H1 (cell line): ENCODE measurements around the gene PAQR5. TPM values are rescaled to one million over a fixed set of nuclear protein-coding genes. Genes with fewer than 3 reads are reported as not detected.
A peak's percentile ranks its signal among the peaks of the same experiment; 100 is the strongest.

Experiments used
- CTCF ChIA-PET: fragments of 300-600 bp; sonication (Branson Sonifier 250); formaldehyde crosslinking; loops from one replicate; lab custom pipeline; 2021; ENCODE audit not compliant: partially characterized antibody; lab: Charles Lee
- POLR2A ChIA-PET: fragments of 300-600 bp; sonication (Branson Sonifier 250); formaldehyde crosslinking; loops from one replicate; lab custom pipeline; 2021; ENCODE audit warnings: inconsistent platforms; ENCODE audit not compliant: partially characterized antibody; lab: Charles Lee
- DNase-seq, 2 experiments: peaks; one replicate each; pipeline versions ENCODE4 v3.0.0 to v3.0.0-alpha.2; 2010 to 2022; ENCODE audit warnings: low spot score in 2 of 2, low read depth in 1 of 2, mixed read lengths in 1 of 2
- FAIRE-seq: peaks from 2 replicates; lab custom pipeline; 2011; peaks lifted over from hg19 to GRCh38; lab: Jason Lieb, UNC
- H2AFZ ChIP-seq: 2 replicates; pipeline ENCODE4 v1.8.1; 2012; ENCODE audit warnings: low read length, inconsistent platforms
- H2AK5ac ChIP-seq: 2 replicates; pipeline ENCODE4 v1.6.1; 2013; ENCODE audit warnings: low read depth, low read length
- H2BK120ac ChIP-seq: replicated peaks from 2 replicates; pipeline ENCODE3; 2013; ENCODE audit warnings: low read depth, low read length, inconsistent platforms
- H2BK12ac ChIP-seq: 2 replicates; pipeline ENCODE4 v1.6.1; 2013; ENCODE audit warnings: low read depth, low read length
- H2BK15ac ChIP-seq: 2 replicates; pipeline ENCODE4 v1.6.1; 2013; ENCODE audit warnings: low read length
- H2BK20ac ChIP-seq: 2 replicates; pipeline ENCODE4 v1.6.1; 2013; ENCODE audit warnings: low read length
- H2BK5ac ChIP-seq: 2 replicates; pipeline ENCODE4 v1.6.1; 2013; ENCODE audit warnings: low read depth, low read length
- H3K14ac ChIP-seq: 2 replicates; pipeline ENCODE4 v1.6.1; 2013; ENCODE audit warnings: inconsistent platforms; ENCODE audit not compliant: insufficient read length
- H3K18ac ChIP-seq: 2 replicates; pipeline ENCODE4 v1.6.1; 2013; ENCODE audit warnings: low read length; ENCODE audit errors: extremely low read depth
- H3K23ac ChIP-seq: 2 replicates; pipeline ENCODE4 v1.6.1; 2013; ENCODE audit warnings: inconsistent platforms; ENCODE audit not compliant: insufficient read length
- H3K23me2 ChIP-seq: 2 replicates; pipeline ENCODE4 v1.6.1; 2013; ENCODE audit warnings: low read depth, low read length
- H3K27ac ChIP-seq: 2 replicates; pipeline ENCODE4 v1.6.1; 2011; ENCODE audit warnings: low read depth, low read length, inconsistent platforms
- H3K27me3 ChIP-seq, 4 experiments: replicated peaks in 1 of 4; 1 replicate in 1 of 4; 2 replicates in 3 of 4; pipeline versions ENCODE4 v1.6.1 to v1.8.1; 2011 to 2013; ENCODE audit warnings: low read length in 3 of 4, mild to moderate bottlenecking in 3 of 4, inconsistent platforms in 2 of 4, mixed read lengths in 2 of 4, moderate library complexity in 1 of 4; ENCODE audit not compliant: control insufficient read depth in 3 of 4, insufficient read depth in 3 of 4; ENCODE audit errors: extremely low read depth in 1 of 4
- H3K36me3 ChIP-seq, 4 experiments: 2 replicates each; pipeline versions ENCODE4 v1.6.1 to v1.8.1; 2011 to 2013; ENCODE audit warnings: mild to moderate bottlenecking in 4 of 4, low read length in 3 of 4, moderate library complexity in 2 of 4, control low read depth in 1 of 4, inconsistent platforms in 1 of 4; ENCODE audit not compliant: insufficient read depth in 4 of 4, control insufficient read depth in 2 of 4
- H3K4ac ChIP-seq: replicated peaks from 2 replicates; pipeline ENCODE3; 2013; ENCODE audit warnings: low read length, low read depth, mixed read lengths, inconsistent platforms; ENCODE audit not compliant: insufficient read length
- H3K4me1 ChIP-seq, 4 experiments: replicated peaks in 1 of 4; 1 replicate in 1 of 4; 2 replicates in 3 of 4; pipeline versions ENCODE4 v1.6.1 to v1.8.1; 2011 to 2013; ENCODE audit warnings: low read length in 3 of 4, inconsistent platforms in 2 of 4, mixed read lengths in 1 of 4; ENCODE audit not compliant: insufficient read depth in 4 of 4, control insufficient read depth in 3 of 4
- H3K4me2 ChIP-seq, 2 experiments: 2 replicates each; pipeline versions ENCODE4 v1.6.1 to v1.8.1; 2011 to 2013; ENCODE audit warnings: low read depth in 2 of 2, low read length in 2 of 2, control low read depth in 1 of 2, inconsistent platforms in 1 of 2, mild to moderate bottlenecking in 1 of 2; ENCODE audit not compliant: insufficient read depth in 1 of 2
- H3K4me3 ChIP-seq, 4 experiments: fragments of 200-600, 300-600 bp in 1 of 4; sonication (generic), shearing (Covaris generic), sonication (Bioruptor Twin) in 1 of 4; 2 replicates each; pipeline versions ENCODE4 v1.5.1 to v1.8.1; 2011 to 2016; ENCODE audit warnings: low read length in 4 of 4, low read depth in 3 of 4, control low read depth in 2 of 4, inconsistent platforms in 2 of 4, mild to moderate bottlenecking in 2 of 4, mixed read lengths in 1 of 4, moderate library complexity in 1 of 4; ENCODE audit not compliant: insufficient read depth in 2 of 4; ENCODE audit errors: extremely low read depth in 1 of 4
- H3K56ac ChIP-seq: replicated peaks from 2 replicates; pipeline ENCODE3; 2013; ENCODE audit warnings: low read depth, mild to moderate bottlenecking, mixed read lengths, low read length, inconsistent platforms; ENCODE audit not compliant: insufficient read length
- H3K79me1 ChIP-seq: 2 replicates; pipeline ENCODE4 v1.6.1; 2013; ENCODE audit warnings: low read depth, low read length, control low read depth
- H3K79me2 ChIP-seq, 2 experiments: 2 replicates each; pipeline versions ENCODE4 v1.6.1 to v1.8.1; 2012 to 2013; ENCODE audit warnings: low read length in 2 of 2, mild to moderate bottlenecking in 2 of 2, inconsistent platforms in 1 of 2; ENCODE audit not compliant: insufficient read depth in 2 of 2, control insufficient read depth in 1 of 2
- H3K9ac ChIP-seq, 4 experiments: replicated peaks in 1 of 4; 1 replicate in 1 of 4; 2 replicates in 3 of 4; pipeline versions ENCODE4 v1.6.1 to v1.8.1; 2011 to 2013; ENCODE audit warnings: low read depth in 3 of 4, low read length in 3 of 4, control low read depth in 2 of 4, mild to moderate bottlenecking in 2 of 4, moderate library complexity in 2 of 4, inconsistent platforms in 1 of 4; ENCODE audit errors: extremely low read depth in 1 of 4
- H3K9me3 ChIP-seq, 2 experiments: 2 replicates each; pipeline versions ENCODE4 v1.6.1 to v1.8.1; 2012 to 2013; ENCODE audit warnings: mild to moderate bottlenecking in 2 of 2, moderate library complexity in 2 of 2, control low read depth in 1 of 2, inconsistent platforms in 1 of 2, low read depth in 1 of 2, low read length in 1 of 2, mixed read lengths in 1 of 2; ENCODE audit not compliant: insufficient read depth in 2 of 2
- H4K20me1 ChIP-seq, 2 experiments: replicated peaks in 1 of 2; 2 replicates each; pipeline versions ENCODE3 to v1.8.1; 2011 to 2013; ENCODE audit warnings: inconsistent platforms in 2 of 2, low read length in 2 of 2, mild to moderate bottlenecking in 1 of 2; ENCODE audit not compliant: insufficient read depth in 2 of 2, control insufficient read depth in 1 of 2
- H4K5ac ChIP-seq: 2 replicates; pipeline ENCODE4 v1.6.1; 2013; ENCODE audit warnings: low read length, low read depth, mixed read lengths, inconsistent platforms; ENCODE audit not compliant: insufficient read length
- H4K8ac ChIP-seq: 2 replicates; pipeline ENCODE4 v1.8.0; 2013; ENCODE audit warnings: mild to moderate bottlenecking, moderate library complexity, low read length, inconsistent platforms; ENCODE audit not compliant: insufficient read depth; ENCODE audit errors: extremely low read depth
- H4K91ac ChIP-seq: replicated peaks from 2 replicates; pipeline ENCODE3; 2013; ENCODE audit warnings: low read length, mixed read lengths, inconsistent platforms; ENCODE audit not compliant: insufficient read length
- CEBPB ChIP-seq: IDR thresholded peaks from 2 replicates; pipeline ENCODE4 v1.6.1; 2012; ENCODE audit warnings: low read depth, low read length
- HDAC6 ChIP-seq: IDR thresholded peaks from one replicate; pipeline ENCODE4 v1.7.1; 2012; ENCODE audit warnings: low read depth, mild to moderate bottlenecking, inconsistent platforms, low read length, moderate library complexity
- KDM5A ChIP-seq: fragments of 200-600 bp; IDR thresholded peaks from 2 replicates; pipeline ENCODE4 v1.7.1; 2012; ENCODE audit warnings: mild to moderate bottlenecking, low read length, inconsistent platforms, mixed read lengths
- NRF1 ChIP-seq: IDR thresholded peaks from 2 replicates; pipeline ENCODE4 v1.6.1; 2011; ENCODE audit warnings: mild to moderate bottlenecking, low read depth, low read length, improper control_type of control experiment
- RAD21 ChIP-seq, 2 experiments: IDR thresholded peaks in 1 of 2; conservative IDR thresholded peaks in 1 of 2; 2 replicates each; pipeline ENCODE4 v1.6.1; 2011; ENCODE audit warnings: low read depth in 2 of 2, low read length in 2 of 2, improper control_type of control experiment in 1 of 2, inconsistent platforms in 1 of 2, mild to moderate bottlenecking in 1 of 2, moderate library complexity in 1 of 2
- SP1 ChIP-seq: IDR thresholded peaks from 2 replicates; pipeline ENCODE4 v1.6.1; 2011; ENCODE audit warnings: low read depth, low read length
- SP4 ChIP-seq: IDR thresholded peaks from 2 replicates; pipeline ENCODE4 v1.6.1; 2012; ENCODE audit warnings: low read length, inconsistent platforms
- SRF ChIP-seq: IDR thresholded peaks from 2 replicates; pipeline ENCODE4 v1.6.1; 2011; ENCODE audit warnings: mild to moderate bottlenecking, low read depth, low read length, moderate library complexity
- polyA plus RNA-seq, 7 experiments: library from polyadenylated mRNA; depleted of rRNA in 3 of 7; stranded (reverse) in 5 of 7; unstranded in 2 of 7; fragments of >200 nt in 5 of 7; fragments of 200-250 nt in 2 of 7; gene quantifications; 1 replicate in 5 of 7; 2 replicates in 1 of 7; 4 replicates in 1 of 7; pipeline versions ENCODE4 v1.2.1 to v1.2.3, GENCODE V29; 2011 to 2013; ENCODE audit warnings: missing spikeins in 2 of 7, mixed read lengths in 2 of 7
- total RNA-seq: library from RNA; stranded (reverse); fragmentation: NEBNext Ultra II Directional; extraction: Animal tissue kit (Norgen Biotek cat#: 25700); gene quantifications from 2 replicates; pipeline ENCODE4 v1.2.1, GENCODE V29; 2021

Gene PAQR5
- total and polyA plus RNA-seq, 2 of the 8 experiments (the other 6 are each of a cell fraction or from before 2014, with no cell fraction given): 8.7 to 18.1 TPM

DNA sequence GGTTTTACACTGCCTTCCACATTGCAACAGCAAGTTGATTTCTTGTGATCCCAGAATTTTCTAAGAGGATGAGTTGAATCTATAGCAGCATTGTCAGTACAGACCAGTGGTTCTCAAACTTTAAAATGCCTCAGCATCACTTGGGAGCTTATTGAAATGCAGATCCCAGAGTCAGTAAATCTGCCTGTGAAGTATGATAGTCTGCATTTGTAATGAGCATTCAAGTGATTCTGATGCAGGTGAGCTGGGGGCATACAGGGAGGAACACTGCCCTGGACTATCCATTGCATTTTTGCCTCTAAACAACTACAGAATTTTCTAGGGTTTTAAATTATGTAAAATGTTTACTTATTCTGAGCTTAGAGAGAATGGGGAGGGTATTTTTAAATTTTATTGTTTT lies 27.5 kb upstream of the PAQR5 start:
- CTCF ChIA-PET: interaction anchor here (0.5 to 7.6 kb wide), 5 partner anchors 9 to 214 kb away, joined by 3 to 70 read pairs (median 4); no protein-coding TSS in a partner anchor
- Histone ChIP-seq H3K27ac (no peak overlapping the region), H3K23me2 (no peaks in the 10 kb centered on the region), H3K9ac (no peak overlapping the region), H2AFZ (no peak overlapping the region), H2AK5ac (no peak overlapping the region), H2BK15ac (no peak overlapping the region), H2BK20ac (no peak overlapping the region), H4K5ac (no peak overlapping the region), H2BK5ac (no peak overlapping the region), H2BK12ac (no peak overlapping the region), H3K56ac (no peak overlapping the region), H3K4me3 (no peak overlapping the region), H3K18ac (no peak overlapping the region), H4K91ac (no peak overlapping the region), H3K9me3 (no peaks in the 10 kb centered on the region), H4K20me1 (peaks cover 0 to 4% of the 10 kb centered on the region in 2 experiments), H3K79me2 (no peaks in the 10 kb centered on the region), H3K4me1 (peaks cover 2 to 13% (median 6%) of the 10 kb centered on the region in 4 experiments; a peak in 5 of 7 replicates), H3K36me3 (peaks cover 0 to 4% (median 0%) of the 10 kb centered on the region in 4 experiments; a peak in 1 of 8 replicates), H3K27me3 (no peaks in the 10 kb centered on the region), H2BK120ac (no peak overlapping the region), H3K14ac (no peak overlapping the region), H3K4ac (no peak overlapping the region), H4K8ac (no peak overlapping the region), H3K79me1 (no peaks in the 10 kb centered on the region)
- FAIRE-seq (peak; percentile 69), DNase-seq (no peak)
- TF ChIP-seq SP4 (no peak), KDM5A (no peak), NRF1 (no peak), CEBPB (no peak), SP1 (no peak), RAD21 (IDR thresholded peaks at IDR 0.05 in 1 of 2, conservative IDR thresholded peaks at IDR 0.05 in 1 of 2; ENCODE audit: low read depth in 2 of 2, low read length in 2 of 2) (no peak), HDAC6 (no peak), SRF (no peak)
- TF ChIP-seq, all 59 proteins: peak for 0
- POLR2A ChIA-PET: no interaction called here
- Histone ChIP-seq H3K23ac (no peak overlapping the region), H3K4me2 (peak overlapping the region in 1 of 2 experiments; percentile 30; a peak in 1 of 4 replicates)
